HEK293 (cell line): ENCODE measurements around the gene C11orf91.

Source experiments
- HOXC10 ChIP-seq: sonication (generic); formaldehyde crosslinking; IDR thresholded peaks from 2 replicates; pipeline ENCODE4 v1.8.1; 2023; ENCODE audit warnings: mild to moderate bottlenecking, missing genetic modification reagents
- SALL2 ChIP-seq: fragments of 450-650 bp; formaldehyde crosslinking; IDR thresholded peaks from 2 replicates; pipeline ENCODE4 v1.5.0; 2017; ENCODE audit warnings: missing biosample characterization, mild to moderate bottlenecking, missing genetic modification characterization, borderline replicate concordance
- YY1 ChIP-seq: fragments of 450-650 bp; formaldehyde crosslinking; IDR thresholded peaks from 2 replicates; pipeline ENCODE4 v1.5.1; 2018; ENCODE audit warnings: missing biosample characterization, missing genetic modification characterization
- ZFP41 ChIP-seq: fragments of 450-650 bp; formaldehyde crosslinking; IDR thresholded peaks from 2 replicates; pipeline ENCODE4 v1.5.1; 2016; ENCODE audit warnings: missing biosample characterization, missing genetic modification characterization, borderline replicate concordance
- ZNF140 ChIP-seq: fragments of 450-650 bp; formaldehyde crosslinking; IDR thresholded peaks from 2 replicates; pipeline ENCODE4 v1.5.1; 2016; ENCODE audit warnings: missing biosample characterization, missing genetic modification characterization
- ZNF48 ChIP-seq: fragments of 450-650 bp; formaldehyde crosslinking; IDR thresholded peaks from 2 replicates; pipeline ENCODE4 v1.5.1; 2016; ENCODE audit warnings: missing biosample characterization, missing genetic modification characterization
- ZNF514 ChIP-seq: fragments of 450-650 bp; formaldehyde crosslinking; IDR thresholded peaks from 2 replicates; pipeline ENCODE4 v1.5.1; 2016; ENCODE audit warnings: missing biosample characterization, missing genetic modification characterization
- ZNF560 ChIP-seq: fragments of 450-650 bp; formaldehyde crosslinking; IDR thresholded peaks from 2 replicates; pipeline ENCODE4 v1.5.1; 2017; ENCODE audit warnings: missing biosample characterization, missing genetic modification characterization, borderline replicate concordance
- ZNF561 ChIP-seq: fragments of 450-650 bp; IDR thresholded peaks from 2 replicates; pipeline ENCODE4 v1.5.1; 2018; ENCODE audit warnings: missing biosample characterization, missing genetic modification characterization, borderline replicate concordance
- TF ChIP-seq, protein P1 (sequence below): sonication (generic); formaldehyde crosslinking; IDR thresholded peaks from 2 replicates; pipeline ENCODE4 v1.8.1; 2022; ENCODE audit warnings: mild to moderate bottlenecking, moderate library complexity, missing genetic modification reagents
- TF ChIP-seq, protein P2 (sequence below): fragments of 450-650 bp; formaldehyde crosslinking; IDR thresholded peaks from 2 replicates; pipeline ENCODE4 v1.5.1; 2016; ENCODE audit warnings: missing biosample characterization, missing genetic modification characterization
- TF ChIP-seq, protein P3 (sequence below): fragments of 450-650 bp; formaldehyde crosslinking; IDR thresholded peaks from 2 replicates; pipeline ENCODE4 v1.5.1; 2016; ENCODE audit warnings: missing biosample characterization, missing genetic modification characterization

DNA sequence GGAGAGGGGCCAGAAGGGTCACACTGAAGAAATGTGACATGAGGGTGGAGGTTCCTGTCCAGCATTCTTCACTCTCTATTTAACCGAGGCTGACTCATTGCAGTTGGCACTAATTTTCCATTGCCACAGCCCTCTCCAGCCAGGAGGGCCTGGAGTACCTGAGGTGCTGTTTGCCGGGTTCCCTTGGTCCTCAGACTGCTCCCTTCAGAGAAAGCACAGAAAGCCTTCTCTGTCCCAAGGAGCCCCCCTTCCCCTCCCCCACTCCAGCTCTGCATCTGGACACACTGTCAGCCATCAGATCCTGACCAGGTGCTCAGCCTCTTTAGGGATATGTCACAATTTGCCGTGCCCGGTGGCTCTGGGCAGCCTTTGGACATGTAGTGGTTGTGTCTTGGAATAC is 3.2 kb upstream of the C11orf91 start:
- TF ChIP-seq, protein P1, sequence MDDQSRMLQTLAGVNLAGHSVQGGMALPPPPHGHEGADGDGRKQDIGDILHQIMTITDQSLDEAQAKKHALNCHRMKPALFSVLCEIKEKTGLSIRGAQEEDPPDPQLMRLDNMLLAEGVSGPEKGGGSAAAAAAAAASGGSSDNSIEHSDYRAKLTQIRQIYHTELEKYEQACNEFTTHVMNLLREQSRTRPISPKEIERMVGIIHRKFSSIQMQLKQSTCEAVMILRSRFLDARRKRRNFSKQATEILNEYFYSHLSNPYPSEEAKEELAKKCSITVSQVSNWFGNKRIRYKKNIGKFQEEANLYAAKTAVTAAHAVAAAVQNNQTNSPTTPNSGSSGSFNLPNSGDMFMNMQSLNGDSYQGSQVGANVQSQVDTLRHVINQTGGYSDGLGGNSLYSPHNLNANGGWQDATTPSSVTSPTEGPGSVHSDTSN (CRISPR knock-in tag): no peak
- TF ChIP-seq ZNF561 (no peak), ZNF140 (tag by site-specific recombination) (no peak), YY1 (tag by site-specific recombination) (no peak), SALL2 (no peak), ZNF514 (no peak), ZNF48 (no peak), ZFP41 (tag by site-specific recombination) (no peak), ZNF560 (no peak), HOXC10 (no peak)
- TF ChIP-seq, protein P2, sequence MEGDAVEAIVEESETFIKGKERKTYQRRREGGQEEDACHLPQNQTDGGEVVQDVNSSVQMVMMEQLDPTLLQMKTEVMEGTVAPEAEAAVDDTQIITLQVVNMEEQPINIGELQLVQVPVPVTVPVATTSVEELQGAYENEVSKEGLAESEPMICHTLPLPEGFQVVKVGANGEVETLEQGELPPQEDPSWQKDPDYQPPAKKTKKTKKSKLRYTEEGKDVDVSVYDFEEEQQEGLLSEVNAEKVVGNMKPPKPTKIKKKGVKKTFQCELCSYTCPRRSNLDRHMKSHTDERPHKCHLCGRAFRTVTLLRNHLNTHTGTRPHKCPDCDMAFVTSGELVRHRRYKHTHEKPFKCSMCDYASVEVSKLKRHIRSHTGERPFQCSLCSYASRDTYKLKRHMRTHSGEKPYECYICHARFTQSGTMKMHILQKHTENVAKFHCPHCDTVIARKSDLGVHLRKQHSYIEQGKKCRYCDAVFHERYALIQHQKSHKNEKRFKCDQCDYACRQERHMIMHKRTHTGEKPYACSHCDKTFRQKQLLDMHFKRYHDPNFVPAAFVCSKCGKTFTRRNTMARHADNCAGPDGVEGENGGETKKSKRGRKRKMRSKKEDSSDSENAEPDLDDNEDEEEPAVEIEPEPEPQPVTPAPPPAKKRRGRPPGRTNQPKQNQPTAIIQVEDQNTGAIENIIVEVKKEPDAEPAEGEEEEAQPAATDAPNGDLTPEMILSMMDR: no peak
- TF ChIP-seq, protein P3, sequence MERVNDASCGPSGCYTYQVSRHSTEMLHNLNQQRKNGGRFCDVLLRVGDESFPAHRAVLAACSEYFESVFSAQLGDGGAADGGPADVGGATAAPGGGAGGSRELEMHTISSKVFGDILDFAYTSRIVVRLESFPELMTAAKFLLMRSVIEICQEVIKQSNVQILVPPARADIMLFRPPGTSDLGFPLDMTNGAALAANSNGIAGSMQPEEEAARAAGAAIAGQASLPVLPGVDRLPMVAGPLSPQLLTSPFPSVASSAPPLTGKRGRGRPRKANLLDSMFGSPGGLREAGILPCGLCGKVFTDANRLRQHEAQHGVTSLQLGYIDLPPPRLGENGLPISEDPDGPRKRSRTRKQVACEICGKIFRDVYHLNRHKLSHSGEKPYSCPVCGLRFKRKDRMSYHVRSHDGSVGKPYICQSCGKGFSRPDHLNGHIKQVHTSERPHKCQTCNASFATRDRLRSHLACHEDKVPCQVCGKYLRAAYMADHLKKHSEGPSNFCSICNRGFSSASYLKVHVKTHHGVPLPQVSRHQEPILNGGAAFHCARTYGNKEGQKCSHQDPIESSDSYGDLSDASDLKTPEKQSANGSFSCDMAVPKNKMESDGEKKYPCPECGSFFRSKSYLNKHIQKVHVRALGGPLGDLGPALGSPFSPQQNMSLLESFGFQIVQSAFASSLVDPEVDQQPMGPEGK: no peak
